Glomerular endothelial cell (primary cell): ENCODE data around the gene TMED6. TPM values are rescaled to one million over a fixed set of nuclear protein-coding genes. Genes with fewer than 3 reads are reported as not detected.

Experiments
- DNase-seq: peaks from one replicate; pipeline ENCODE4 v3.0.0-alpha.2; 2011; ENCODE audit warnings: low read depth, low spot score; ENCODE audit errors: extremely low read depth
- total RNA-seq: library from RNA; depleted of rRNA; stranded (reverse); fragments of >200 nt; gene quantifications from 2 replicates; pipeline ENCODE4 v1.2.3, GENCODE V29; 2015

The TMED6 gene
- total RNA-seq, 1 donor from 2014 or later, result not detected

DNA sequence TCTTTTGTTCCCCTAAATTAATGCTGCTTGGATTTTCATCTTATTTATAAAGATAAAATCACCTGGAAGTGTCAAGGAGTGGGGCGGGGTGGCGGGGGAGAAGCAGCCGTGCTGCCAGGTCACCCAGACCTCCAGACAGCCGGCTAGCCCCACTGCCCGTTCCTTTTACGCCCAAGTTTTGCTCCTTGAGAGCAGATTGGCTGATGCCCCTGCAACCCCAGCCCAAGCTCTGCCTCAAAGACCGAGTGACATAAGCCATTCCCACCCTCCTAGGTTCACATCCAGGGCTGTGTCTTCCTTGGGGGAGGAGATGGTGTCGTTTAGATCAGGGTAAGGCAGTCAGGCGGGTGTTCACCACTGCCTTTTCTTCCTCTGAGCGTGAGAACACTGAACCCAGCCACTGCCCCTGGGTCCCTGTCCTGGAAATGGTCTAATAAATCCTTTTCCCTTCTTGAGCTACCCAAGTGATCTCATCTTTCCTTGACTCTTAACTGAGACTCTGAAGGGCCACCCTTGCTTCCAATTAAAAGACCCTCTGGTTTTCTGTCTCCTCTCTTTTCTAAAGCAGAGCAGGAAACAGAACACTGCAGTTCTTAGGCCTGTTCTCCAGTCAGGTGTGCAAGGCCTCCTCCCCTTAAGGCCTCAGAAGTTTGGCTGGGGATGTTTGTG, 26.9 kb downstream of the TMED6 start:
- DNase-seq, result no peak

DNA sequence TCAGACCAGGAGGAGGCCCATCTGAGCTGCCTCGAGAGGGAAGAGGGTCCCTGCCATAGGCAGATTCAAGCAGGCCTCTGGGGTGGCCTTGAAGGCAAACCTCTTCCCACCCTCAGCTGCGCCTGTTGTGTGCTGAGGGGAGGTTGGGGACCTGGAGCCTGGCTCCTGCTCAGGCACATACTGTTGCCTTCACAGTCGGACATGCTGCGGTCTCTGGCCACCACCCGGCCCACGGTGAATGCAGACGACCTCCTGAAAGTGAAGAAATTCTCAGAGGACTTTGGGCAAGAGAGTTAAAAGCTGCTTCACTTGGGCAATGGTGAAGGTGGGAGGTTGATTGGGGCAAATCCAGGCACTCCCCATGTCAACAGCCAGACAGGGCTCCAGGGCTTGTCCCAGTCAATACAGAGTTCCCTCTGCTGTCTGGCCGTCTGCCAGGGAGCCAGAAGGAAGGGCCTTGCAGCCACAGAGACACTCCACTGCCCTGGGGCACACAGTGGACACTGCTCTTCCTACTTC, 27.5 kb downstream of the TMED6 start:
- DNase-seq, result no peak

DNA sequence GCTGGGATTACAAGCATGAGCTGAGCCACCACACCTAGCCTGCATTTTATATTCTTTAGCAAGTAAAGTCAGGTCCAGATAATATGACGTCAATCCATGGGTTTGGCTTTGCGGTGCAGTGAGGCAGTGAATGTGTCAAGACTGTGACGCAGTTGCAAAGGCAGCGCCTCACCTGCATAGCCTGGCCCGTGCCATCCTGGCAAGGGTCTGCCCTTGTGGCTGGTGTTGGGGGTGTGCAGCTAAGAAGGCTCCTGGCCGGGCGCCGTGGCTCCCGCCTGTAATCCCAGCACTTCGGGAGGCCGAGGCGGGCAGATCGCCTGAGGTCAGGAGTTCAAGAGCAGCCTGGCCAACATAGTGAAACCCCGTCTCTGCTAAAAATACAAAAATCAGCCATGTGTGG, 28.2 kb downstream of the TMED6 start:
- no peak for DNase-seq

DNA sequence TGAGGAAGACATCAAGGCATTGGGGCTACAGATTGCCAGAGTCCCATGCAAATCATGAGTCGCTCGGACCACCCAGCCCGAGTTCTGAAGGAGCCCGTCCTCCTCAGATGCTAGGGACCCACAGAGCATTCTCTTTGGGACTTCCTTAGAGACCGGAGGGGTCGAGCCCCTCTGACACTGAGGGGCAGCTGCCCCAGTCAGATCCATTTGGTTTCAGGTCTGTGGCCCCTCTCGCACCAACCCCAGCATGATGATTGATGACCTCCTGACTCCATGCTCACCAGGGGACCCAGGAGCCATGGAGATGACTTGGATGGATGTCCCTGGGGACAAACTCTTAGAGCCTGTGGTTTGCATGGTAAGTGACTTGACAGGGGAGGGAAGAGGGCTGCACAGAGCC, 29.2 kb downstream of the TMED6 start:
- no peak for DNase-seq

DNA sequence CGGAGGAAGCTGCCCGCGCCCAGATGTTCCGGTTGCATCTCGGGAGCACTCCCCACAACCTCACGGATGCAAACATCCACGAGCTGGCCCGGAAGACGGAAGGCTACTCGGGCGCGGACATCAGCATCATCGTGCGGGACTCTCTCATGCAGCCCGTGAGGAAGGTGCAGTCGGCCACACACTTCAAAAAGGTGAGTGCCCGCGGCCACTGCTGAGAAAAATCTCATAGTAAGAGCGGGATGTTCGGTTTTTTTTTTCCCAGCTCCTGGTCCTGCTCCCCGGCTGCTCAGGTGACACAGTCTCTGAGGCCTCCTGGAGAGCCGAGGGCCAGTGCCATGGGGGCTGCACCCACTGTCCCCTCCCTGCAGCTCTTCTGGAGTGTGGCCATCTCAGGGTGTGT, 30.5 kb downstream of the TMED6 start:
- no peak for DNase-seq

DNA sequence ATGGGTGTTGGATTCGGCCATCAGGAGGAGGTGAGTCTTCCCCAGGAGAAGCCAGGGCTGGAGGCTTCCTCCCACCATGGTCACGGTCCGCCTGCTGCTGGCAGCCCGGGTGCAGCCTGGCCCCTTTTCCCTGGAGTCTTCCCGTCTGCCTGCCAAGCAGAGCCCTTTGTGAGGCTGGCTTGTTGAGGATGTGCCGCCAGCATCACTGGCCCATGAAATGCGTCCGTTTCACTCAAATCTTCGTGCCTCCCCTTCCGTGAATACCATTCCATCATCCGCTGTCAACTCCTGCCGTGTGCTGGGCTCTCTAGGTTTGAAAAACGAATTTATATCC, 30.9 kb downstream of the TMED6 start:
- no peak for DNase-seq

DNA sequence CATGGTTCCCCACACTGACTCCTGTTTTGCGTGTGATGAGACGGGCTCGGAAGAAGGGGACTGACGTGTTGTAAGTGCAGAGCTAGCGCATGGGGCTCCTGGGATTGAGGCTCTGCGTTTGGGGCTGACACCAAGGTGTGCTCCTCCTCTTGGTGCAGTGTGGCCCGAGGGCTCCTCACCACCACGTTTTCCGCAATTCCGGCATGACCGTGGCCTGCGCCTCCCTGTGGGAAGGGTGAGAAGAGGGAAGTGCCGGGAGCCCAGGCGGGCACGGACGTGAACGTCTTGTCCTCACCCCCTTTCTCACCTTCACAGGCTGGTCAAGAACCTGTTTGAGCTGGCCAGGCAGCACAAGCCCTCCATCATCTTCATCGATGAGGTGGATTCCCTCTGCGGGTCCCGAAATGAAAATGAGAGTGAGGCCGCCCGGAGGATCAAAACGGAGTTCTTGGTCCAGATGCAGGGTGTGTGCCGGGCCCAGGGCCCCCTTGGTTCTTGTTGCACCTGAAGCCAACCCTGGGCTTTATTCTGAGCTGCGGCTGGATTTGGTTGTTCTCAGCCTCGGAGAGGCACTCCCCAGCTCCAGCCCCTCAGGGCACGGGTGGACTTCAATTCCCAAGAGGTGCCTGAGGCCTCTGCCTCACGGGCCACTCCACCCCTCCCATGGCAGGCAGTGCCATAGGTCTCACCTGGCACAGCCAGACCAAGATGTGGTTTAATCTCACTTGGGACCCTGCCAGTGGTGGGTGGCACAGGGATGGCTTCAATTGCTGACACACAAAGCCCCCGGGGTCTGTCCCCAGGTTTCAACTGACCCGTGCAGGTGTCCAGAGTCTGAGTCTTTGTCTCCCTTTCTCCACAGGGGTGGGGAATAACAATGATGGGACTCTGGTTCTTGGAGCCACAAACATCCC, 31.5 kb downstream of the TMED6 start:
- no peak for DNase-seq

DNA sequence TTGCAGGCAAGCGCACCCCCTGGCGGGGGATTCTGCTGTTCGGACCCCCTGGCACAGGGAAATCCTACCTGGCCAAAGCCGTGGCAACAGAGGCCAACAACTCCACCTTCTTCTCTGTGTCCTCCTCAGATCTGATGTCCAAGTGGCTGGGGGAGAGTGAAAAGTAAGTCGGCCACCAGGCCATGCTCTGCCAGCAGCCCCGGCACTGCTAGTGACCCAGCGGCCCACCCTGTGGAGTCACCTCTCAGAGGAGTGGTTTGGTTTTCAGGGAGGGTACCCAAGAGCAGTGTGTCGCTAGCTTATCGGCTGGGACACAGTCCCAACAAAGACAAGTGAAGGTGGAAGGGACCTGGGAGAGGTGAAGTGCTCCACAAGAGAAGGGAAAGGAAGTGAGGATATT, 32.2 kb downstream of the TMED6 start:
- no peak for DNase-seq

DNA sequence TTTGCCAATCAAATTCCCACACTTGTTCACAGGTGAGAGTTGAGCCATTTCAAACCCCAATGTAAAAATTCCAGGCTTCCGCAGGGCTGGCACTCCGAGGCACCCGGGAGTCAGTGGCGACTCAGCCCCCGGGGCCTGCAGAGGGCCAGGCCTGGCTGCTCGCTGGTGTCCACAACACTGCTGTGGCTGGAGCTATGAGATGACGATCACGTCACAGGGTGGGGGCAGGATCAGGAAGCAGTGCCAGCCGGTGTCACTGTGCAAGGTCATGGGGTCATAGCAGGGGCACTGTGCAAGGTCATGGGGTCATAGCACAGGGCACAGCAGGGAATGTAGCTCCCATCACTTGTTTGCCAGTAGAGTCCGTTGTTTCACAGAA, 32.7 kb downstream of the TMED6 start:
- DNase-seq, result no peak

DNA sequence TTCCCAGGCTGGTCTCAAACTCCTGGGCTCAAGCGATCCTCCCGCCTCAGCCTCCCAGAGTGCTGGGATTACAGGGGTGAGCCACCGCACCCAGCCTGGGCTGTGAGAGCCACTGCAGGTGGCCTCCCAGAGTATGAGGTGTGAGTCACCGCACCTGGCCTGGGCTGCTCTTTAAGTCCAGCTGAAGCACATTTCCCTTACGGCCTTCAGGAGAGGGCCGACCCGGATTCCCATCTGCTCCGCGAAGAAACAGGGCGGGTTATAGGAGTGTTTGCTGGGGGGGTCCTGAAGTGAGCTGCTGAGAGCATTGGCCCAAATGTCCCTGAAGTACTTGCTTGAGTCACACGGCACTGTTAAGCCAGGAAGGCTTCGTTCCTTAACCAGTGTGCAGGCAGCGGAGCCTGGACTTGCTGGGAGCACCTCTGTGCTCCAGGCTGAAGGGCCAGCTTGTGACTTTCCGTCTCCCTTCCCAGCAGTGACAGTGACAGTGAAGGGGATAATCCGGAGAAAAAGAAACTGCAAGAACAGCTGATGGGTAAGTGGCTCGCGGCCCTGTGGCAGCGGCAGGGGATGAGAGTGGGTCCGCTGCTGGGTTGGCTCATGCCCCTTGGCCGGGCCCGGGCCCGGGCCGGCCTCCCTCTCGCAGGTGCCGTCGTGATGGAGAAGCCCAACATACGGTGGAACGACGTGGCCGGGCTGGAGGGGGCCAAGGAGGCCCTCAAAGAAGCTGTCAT, 33.2 kb downstream of the TMED6 start:
- no peak for DNase-seq

DNA sequence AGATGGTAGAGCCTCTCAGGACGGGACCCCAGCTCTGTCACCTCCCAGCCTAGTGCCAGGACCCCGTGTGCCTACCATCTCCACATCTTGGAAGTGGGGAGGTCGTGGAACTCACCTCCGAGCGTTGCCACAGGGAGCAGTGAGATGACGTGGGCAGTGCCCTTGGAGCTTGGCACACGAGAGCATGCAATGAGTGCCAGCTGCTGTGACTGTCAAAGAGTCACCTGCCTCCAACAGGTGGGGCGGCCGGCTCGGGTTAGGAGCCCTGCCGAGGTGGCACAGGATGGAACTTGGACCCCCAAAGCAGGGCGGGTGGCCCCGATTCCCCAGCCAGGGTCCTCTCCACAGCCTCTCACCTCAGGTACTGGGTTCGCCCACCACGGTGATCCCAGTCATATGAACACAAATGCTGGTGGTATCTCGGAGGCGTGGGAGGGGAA, 35.0 kb downstream of the TMED6 start:
- DNase-seq, result no peak

DNA sequence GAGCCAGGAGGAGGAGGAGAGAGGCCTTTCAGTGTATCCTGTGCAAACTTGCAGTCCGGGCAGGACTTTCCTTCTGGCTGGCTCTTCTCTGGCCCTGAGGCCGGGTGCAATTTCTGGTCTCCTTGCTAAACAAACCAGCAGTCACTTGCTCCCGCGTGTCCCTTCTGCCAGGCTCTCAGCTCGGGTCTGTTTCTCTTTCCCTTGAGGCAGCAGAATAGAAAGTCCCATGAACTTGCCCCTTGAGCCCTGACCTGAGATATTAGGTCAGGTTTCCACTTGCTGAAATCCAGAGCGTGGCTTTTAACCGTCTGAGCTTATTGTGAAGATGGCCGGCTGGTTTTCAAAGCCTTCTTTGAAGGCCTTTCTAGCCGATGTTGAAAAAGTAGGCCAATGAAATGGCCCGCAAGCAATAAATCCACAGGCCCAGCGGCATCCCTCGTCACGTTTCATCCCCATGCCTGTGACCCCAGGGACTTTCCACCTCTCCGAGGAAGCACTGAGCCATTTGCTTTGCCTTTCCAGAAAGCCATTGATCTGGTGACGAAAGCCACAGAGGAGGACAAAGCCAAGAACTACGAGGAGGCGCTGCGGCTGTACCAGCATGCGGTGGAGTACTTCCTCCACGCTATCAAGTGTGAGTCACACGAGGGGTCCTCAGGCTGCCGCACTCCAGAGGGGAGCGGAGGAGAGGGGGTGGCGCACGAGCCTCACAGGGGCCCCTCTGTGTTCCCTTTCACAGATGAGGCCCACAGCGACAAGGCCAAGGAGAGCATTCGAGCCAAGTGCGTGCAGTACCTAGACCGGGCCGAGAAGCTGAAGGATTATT, 35.9 kb downstream of the TMED6 start:
- DNase-seq, result no peak

DNA sequence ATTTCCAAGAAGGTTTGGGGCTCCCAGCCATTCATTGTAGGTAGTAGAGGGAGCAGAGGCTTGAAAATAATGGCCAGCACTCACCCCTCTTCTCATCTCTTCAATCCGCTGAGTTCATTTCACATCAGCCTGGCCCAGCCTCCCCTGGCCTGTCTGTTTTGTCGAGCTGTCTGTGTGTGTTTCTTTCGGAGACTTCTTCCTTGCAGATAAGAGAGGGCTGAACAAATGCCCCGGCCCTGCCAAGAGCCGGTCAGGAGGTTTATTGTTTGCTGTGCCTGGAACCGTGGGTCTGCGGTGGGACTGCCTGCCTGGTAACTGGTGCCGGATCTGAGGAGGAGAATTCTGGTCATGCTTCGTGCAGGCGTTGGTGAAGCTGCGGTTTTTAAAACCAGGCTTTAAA, 37.1 kb downstream of the TMED6 start:
- no peak for DNase-seq

DNA sequence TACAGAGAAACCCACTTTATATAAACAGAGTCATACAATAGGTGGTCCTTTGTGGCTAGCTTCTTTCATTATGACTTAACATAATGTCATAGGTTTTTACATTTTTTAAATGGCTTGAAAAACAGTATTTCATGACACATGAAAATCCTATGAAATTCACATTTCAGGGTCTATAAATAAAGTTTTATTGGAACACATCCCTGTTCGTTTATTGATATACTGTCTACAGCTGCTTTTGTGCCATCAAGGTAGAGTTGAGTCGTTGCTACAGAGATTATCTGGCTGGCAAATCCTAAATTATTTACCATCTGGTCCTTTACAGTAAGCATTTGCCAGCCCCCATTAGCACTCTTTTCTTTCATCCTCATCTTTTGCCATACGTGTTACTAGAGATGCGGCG, 38.1 kb downstream of the TMED6 start:
- DNase-seq, result no peak

DNA sequence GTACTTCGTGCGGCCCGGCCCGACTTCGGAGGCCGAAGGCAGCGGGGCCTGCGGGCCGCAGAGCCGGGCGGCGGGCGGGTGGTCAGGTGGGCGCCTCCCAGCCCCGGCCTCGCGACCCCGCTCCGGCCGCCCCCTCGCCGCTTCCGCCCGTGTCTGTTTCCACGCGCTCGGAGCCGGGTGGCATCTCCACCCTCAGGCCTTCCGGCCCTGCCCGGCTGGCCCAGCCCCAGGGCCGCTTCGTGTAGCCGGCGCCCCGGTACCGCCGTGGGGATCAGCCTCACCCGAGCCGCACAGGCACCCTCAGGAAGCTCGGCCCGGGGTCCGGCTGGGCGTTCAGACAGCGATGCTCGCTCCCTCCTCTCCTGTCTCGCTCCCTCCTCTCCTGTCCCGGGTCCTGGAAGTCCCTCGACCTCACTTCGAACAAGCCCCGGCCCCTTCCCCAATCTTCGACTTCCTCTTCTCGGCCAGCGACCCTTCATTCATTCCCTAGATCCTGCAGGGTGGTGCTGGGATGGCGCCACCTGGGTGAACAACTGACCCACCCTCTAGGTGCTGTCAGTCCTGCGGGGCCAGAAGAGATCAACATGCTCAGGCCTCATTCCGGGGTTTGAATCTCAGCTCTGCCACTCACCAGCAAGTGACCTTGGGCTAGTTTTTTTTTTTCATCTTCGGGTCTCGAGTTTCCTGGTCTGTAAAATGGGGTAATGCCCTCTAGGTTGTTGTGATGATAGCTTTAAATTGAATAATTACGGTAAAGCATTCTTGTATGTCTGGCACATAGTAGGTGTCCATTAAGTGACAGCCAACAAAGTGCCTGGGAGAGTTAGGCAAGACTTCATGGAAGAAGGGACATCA, 39.8 kb downstream of the TMED6 start:
- no peak for DNase-seq

DNA sequence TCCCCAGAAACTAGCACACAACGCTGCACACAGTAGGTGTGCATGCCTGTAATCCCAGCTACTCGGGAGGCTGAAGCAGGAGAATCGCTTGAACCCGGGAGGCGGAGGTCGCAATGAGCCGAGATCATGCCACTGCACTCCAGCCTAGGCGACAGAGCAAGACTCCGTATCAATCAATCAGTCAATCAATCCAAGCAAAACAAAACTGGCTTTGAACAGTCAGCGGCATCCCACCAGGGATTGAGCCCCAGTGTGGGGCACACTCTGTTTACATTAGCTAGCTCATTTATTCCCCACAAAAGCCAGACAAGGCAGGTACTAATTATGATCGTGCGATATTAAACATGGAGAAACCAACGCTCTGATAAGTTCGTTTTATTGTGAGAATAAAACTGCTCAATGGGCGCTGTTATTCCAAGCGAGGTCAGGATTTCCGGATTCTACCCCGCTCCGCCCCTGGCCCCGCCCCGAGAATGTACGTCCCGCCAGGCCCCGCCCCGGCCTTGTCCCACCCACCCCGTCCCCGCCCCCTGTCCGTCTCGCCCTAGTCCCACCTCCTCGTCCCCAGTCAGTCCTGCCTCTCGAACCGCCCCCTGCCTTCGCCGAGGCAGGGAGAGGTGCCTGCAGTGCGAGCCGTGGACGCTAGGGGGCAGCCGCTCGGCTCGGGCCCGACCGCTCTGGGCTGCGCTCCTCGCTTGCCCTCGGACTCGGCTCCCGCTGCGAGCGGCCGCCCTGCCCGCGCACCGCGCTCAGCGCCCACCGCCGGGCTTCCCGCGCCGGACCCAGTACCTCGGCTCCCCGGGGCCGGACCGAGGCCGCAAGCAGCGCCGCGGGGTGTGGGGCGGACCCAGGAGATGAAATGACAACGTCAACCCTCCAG, 40.7 kb downstream of the TMED6 start, which contains the start of gene VPS4A:
Gene VPS4A (plus strand): TSS at position 698 of the 880 bp plus-strand sequence. CDS start 162 bp downstream, at position 860.
- peak; percentile 68 for DNase-seq

DNA sequence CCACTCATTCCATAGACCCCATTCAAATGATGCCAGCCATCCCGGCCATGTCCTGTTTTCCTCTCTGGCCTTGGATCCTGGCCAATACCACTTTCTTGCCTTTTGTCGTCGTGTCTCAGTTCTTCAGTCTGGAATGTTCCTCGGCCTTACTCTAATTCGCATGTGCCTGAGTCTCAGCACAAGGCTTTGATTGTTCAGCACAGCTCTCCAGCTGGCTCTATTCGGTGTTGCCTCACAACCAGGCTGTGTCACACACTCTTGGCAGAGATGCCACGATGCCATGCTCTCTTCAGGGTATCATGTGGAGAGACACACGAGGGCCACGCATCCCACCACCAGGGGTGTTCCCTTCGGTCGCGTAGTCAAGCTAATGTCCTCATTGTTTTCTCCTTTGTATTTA, 42.3 kb downstream of the TMED6 start:
- no peak for DNase-seq

DNA sequence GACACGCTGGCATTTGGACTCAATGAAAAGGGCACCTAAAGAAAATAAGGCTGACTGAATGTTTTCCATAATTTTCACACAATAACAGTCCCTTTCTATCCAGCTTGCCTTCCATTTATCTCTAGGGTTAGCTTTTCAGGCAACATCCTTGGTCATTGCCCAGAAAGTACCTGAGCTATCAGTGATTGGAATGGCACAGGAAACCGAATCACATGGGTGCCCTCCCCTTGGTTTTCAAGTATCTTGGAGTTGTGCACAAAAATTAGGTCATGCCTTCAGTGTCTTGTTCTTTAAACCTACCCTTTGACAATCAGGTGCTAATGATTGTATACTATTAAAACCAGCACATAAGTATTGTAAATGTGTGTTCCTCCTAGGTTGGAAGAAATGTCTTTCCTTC, 43.7 kb downstream of the TMED6 start:
- DNase-seq, result no peak

DNA sequence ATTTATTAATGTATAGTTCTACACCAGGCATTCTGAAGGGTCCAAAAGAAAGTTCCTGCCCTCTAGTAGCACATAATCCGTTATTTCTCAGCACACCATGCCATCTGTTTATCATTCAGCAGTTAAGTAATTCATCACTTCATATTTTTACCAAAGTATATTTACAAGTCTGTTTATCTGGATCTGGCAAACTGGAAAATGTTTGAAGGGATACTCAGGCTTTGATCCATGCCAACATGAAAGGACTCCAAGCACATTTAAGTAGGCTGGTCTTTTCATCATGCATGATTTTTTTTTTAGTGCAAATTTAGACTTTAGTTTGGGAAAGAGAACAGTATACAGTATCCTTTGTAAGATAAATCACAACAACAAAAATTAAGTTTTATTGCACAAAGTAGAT, 44.5 kb downstream of the TMED6 start:
- no peak for DNase-seq
